Measurements from ENCODE around the gene LHX1.

LHX1 gene

DNA sequence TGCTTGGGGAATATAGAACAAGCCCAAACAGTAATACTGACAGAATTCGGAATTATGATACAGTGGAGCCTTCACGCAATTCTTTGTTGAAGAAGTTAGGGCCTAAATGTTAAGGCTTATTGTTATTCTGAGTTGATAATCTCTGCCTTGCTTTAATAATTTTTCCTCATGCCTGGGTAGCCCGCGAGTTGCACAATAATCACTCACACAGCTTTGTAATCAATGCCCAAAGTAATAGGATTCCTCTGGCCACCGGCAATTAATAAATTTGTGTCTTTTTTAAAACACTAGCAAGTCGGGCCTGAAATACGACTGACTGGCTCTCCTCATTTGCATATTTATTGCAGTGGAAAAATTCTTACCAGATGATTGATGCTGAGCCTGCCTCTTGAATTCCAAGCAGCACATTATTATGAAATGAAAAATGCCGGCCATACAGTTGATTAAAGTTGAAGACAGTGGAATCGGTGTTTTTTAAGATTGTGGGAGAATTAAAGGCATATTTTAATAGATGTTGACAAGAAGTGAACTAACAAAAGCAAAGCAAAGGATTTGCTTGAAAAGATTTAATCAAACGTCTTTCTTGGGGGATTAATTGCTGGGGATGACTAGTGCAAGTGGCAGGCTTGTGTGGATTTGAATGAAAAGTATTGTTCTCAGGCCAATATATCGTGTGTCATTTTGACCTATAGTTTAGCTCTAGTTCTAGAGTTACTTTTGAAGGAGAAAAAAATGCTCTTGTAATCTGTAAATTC, 41.7 kb downstream of the LHX1 start:
- Histone ChIP-seq H3F3A (ENCODE audit: control insufficient read depth, insufficient read depth) (no peaks in the 10 kb centered on the region), H3K4me3 (ENCODE audit: low read length) (no peak overlapping the region), H3K4me2 (ENCODE audit: low read length) (no peak overlapping the region), H3K79me2 (ENCODE audit: control insufficient read depth, low read length) (peaks cover 95% of the 10 kb centered on the region), H3K27me3 (ENCODE audit: control insufficient read depth, low read length) (no peaks in the 10 kb centered on the region), H3K27ac (ENCODE audit: low read depth, low read length) (no peak overlapping the region), H3K9me2 (replicated peaks; ENCODE audit: control insufficient read depth, low read length) (no peaks in the 10 kb centered on the region), H3K4me1 (ENCODE audit: control insufficient read depth, low read length) (peaks cover 18% of the 10 kb centered on the region), H3K36me3 (ENCODE audit: control insufficient read depth, low read length) (peaks cover 54% of the 10 kb centered on the region), H4K20me1 (ENCODE audit: control insufficient read depth, insufficient read depth, low read depth, low read length) (no peaks in the 10 kb centered on the region), H3K9me3 (ENCODE audit: control insufficient read depth, insufficient read depth, low read length) (no peaks in the 10 kb centered on the region)
- TF ChIP-seq, protein P1, sequence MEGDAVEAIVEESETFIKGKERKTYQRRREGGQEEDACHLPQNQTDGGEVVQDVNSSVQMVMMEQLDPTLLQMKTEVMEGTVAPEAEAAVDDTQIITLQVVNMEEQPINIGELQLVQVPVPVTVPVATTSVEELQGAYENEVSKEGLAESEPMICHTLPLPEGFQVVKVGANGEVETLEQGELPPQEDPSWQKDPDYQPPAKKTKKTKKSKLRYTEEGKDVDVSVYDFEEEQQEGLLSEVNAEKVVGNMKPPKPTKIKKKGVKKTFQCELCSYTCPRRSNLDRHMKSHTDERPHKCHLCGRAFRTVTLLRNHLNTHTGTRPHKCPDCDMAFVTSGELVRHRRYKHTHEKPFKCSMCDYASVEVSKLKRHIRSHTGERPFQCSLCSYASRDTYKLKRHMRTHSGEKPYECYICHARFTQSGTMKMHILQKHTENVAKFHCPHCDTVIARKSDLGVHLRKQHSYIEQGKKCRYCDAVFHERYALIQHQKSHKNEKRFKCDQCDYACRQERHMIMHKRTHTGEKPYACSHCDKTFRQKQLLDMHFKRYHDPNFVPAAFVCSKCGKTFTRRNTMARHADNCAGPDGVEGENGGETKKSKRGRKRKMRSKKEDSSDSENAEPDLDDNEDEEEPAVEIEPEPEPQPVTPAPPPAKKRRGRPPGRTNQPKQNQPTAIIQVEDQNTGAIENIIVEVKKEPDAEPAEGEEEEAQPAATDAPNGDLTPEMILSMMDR (IDR thresholded peaks at IDR 0.05; ENCODE audit: low read depth, low read length, poor library complexity, severe bottlenecking): no peak
- no peak for TF ChIP-seq EZH2phosphoT487 (IDR thresholded peaks at IDR 0.05; ENCODE audit: borderline replicate concordance, low read length)

DNA sequence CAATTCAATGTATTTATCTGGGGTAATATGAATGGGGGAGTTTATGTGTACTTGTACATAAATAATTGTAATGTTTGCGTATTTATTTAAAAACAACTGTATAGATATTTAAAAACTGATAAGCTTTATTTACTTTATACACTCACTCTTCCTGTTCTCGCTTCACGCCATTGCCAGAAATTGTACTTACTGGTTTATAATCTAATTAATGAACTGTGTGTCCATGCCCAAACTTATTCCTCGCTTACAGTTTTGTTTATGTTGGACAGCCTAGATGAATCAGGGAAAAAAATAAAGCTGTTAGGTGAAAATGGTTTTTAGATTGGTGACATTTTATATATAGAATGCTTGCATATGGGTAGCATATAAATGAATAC, 42.3 kb downstream of the LHX1 start:
- Histone ChIP-seq H3K27me3 (ENCODE audit: control insufficient read depth, low read length) (no peaks in the 10 kb centered on the region), H3K4me3 (ENCODE audit: low read length) (no peak overlapping the region), H3K27ac (ENCODE audit: low read depth, low read length) (no peak overlapping the region), H3K4me1 (ENCODE audit: control insufficient read depth, low read length) (peaks cover 18% of the 10 kb centered on the region), H3K36me3 (ENCODE audit: control insufficient read depth, low read length) (peaks cover 53% of the 10 kb centered on the region), H4K20me1 (ENCODE audit: control insufficient read depth, insufficient read depth, low read depth, low read length) (no peaks in the 10 kb centered on the region), H3K9me2 (replicated peaks; ENCODE audit: control insufficient read depth, low read length) (no peaks in the 10 kb centered on the region), H3K4me2 (ENCODE audit: low read length) (no peak overlapping the region), H3F3A (ENCODE audit: control insufficient read depth, insufficient read depth) (no peaks in the 10 kb centered on the region), H3K79me2 (ENCODE audit: control insufficient read depth, low read length) (peaks cover 95% of the 10 kb centered on the region), H3K9me3 (ENCODE audit: control insufficient read depth, insufficient read depth, low read length) (no peaks in the 10 kb centered on the region)
- TF ChIP-seq EZH2phosphoT487 (IDR thresholded peaks at IDR 0.05; ENCODE audit: borderline replicate concordance, low read length): no peak
- TF ChIP-seq, protein P1 (IDR thresholded peaks at IDR 0.05; ENCODE audit: low read depth, low read length, poor library complexity, severe bottlenecking): no peak

DNA sequence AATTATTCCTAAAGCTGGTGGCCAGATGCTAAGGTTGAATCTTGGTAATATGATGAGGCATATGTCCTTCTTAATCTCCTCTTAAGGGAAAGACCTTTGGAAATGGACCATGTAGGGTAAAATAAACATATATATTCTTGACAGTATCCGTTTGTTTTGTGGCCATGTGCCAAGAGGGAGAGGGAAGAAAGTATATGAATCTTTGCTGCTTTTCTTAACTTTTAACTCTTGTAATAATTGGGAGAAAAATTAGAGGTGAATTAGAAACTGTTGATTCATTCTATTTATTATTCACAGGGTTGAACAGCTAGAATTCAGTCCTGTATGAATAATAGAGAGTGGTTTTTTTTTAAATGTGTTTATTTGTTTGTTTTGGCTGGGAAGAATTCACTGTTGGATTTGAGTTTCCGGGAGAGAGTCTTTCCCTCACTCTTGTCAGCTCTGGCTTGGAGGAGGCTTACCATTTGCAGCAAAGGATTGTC, 43.0 kb downstream of the LHX1 start:
- Histone ChIP-seq H3K36me3 (ENCODE audit: control insufficient read depth, low read length) (peaks cover 51% of the 10 kb centered on the region), H3K27ac (ENCODE audit: low read depth, low read length) (no peak overlapping the region), H3K79me2 (ENCODE audit: control insufficient read depth, low read length) (peaks cover 93% of the 10 kb centered on the region), H3K4me1 (ENCODE audit: control insufficient read depth, low read length) (peaks cover 18% of the 10 kb centered on the region), H3K9me2 (replicated peaks; ENCODE audit: control insufficient read depth, low read length) (no peaks in the 10 kb centered on the region), H3K9me3 (ENCODE audit: control insufficient read depth, insufficient read depth, low read length) (no peaks in the 10 kb centered on the region), H4K20me1 (ENCODE audit: control insufficient read depth, insufficient read depth, low read depth, low read length) (no peaks in the 10 kb centered on the region), H3F3A (ENCODE audit: control insufficient read depth, insufficient read depth) (no peaks in the 10 kb centered on the region), H3K27me3 (ENCODE audit: control insufficient read depth, low read length) (no peaks in the 10 kb centered on the region), H3K4me2 (ENCODE audit: low read length) (no peak overlapping the region), H3K4me3 (ENCODE audit: low read length) (no peak overlapping the region)
- no peak for TF ChIP-seq EZH2phosphoT487 (IDR thresholded peaks at IDR 0.05; ENCODE audit: borderline replicate concordance, low read length)
- TF ChIP-seq, protein P1 (IDR thresholded peaks at IDR 0.05; ENCODE audit: low read depth, low read length, poor library complexity, severe bottlenecking): no peak
